Stimulated activated CD8-positive, alpha-beta memory T cell treated with anti-CD3 and anti-CD28 coated beads, Interleukin-15, amount 100 ng/mL, for 4 hours (primary cell): Measurements from ENCODE around the gene PRAMEF27.
"Not testable (repeated sequence)": the region's sequence is repeated elsewhere in the genome, so short reads cannot be mapped to it uniquely, and the experiment has no call there.

ENCODE experiments used
- DNase-seq, 2 donors: peaks; one replicate each; pipeline ENCODE4 v3.0.0-alpha.2; 2020; ENCODE audit warnings: low read depth in 2 of 2

Gene PRAMEF27

DNA sequence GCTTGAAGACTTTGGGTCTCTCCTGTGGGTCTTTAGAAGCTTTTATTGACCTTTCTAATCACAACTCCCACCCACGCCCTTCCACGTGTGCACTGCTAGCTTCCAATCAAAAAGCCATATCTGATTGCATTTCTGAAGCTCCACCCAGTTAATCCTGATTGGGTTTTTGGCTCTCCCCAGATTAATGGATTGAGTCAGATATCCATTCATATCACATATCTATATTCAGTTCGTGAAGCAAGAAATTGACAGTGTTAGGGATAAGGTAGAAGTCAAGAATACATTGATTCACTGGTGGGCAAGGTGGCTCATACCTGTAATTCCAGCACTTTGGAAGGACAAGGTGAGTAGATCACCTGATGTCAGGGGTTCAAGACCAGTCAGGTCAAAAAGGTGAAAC lies at the start of gene PRAMEF27:
TSS of gene PRAMEF27 (minus strand) at position 101 of the 400 bp plus-strand sequence. CDS start 2,916 bp downstream, outside the sequence.
- not testable (repeated sequence) for DNase-seq

DNA sequence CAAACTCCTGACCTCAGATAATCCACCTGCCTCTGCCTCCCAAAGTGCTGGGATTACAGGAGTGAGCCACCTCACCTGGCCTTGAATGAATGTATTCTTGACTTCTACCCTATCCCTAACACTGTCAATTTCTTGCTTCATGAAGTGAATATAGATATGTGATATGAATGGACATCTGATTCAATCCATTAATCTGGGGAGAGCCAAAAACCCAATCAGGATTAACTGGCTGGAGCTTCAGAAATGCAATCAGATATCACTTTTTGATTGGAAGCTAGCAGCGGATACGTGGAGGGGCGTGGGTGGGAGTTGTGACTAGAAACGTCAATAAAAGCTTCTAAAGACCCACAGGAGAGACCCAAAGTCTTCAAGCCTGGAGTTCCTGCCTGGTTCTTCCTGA lies 14.1 kb upstream of the PRAMEF27 start, which contains the start of gene PRAMEF25:
TSS of gene PRAMEF25 (plus strand) at position 301 of the 400 bp plus-strand sequence. CDS start 2,920 bp downstream, outside the sequence.
- not testable (repeated sequence) for DNase-seq

DNA sequence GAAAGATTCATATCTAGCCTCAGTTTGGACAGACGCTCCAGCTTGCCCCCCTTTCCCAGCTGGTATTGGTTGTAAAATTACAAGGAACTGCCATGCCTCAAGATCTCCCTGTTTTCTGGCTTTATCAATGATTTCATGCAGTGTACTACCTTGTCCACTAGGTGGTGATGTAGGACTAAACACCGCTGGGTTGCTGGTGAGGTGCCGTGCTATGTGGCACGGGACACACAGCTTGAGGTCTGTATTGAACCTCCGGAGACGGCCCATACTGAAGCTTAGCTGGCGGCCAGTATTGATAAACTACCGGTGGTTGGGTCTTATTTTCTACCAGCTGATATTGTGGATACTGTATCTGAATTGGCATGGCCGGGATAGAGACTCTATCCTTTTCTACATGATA lies 36.5 kb downstream of the PRAMEF27 start:
- not testable (repeated sequence) for DNase-seq

DNA sequence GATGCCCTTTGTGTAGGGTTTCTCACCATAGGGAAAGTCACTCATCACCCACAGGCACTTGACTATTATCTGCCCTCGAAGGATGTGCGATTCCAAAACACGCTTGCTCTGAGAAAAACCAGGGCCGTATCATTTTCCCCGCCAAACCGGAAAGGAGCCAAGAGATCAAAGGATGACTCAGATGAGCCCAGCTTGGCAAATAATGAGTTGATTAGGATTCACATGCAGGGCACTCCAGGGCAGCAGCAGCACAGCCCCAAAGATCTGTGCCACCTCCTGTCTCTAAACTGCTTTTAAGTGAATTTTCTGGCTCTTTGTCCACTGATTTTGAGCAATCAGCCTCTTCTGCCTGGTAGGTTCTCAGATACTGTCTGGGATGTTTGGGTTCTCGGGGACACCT lies 44.4 kb downstream of the PRAMEF27 start:
- DNase-seq: not testable (repeated sequence)

DNA sequence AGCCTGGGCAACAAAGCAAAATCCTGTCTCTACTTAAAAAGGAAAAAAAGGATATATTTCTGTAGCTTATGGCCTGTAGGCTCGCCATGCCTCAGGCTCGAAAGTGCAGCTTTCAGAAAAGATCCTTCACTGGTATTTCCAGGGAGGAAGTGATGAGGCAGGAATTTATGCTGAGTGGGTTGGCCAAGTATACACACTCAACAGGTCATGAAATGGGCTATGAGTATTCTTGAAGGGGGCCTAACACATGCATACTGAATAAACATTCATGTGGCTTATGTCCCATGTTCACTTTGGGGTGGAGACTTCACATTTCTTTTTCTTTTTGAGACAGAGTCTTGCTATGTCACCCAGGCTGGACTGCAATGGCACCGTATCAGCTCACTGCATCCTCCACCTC lies 47.0 kb downstream of the PRAMEF27 start:
- not testable (repeated sequence) for DNase-seq

DNA sequence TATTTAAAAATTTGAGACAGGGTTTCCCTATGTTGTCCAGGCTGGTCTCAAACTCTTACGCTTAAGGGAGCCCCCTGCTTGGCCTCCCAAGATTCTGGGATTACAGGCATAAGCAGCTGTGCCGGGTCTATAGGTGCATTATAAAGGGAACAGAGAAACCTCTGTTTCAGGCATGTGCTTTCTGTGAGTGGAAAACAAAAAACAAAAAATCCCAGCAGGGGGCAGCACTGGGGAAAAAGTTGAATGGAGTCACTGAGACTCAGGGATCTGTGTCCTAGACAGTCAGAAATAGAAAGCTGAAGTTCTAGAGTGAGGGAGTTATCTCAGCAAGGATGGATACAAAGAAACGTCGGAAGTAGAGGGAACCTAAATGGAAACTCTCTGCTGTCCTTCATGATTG lies 50.6 kb downstream of the PRAMEF27 start:
- DNase-seq: not testable (repeated sequence)
